ENCODE measurements around the gene LCN10. TPM values are rescaled to one million over a fixed set of nuclear protein-coding genes. Genes with fewer than 3 reads are reported as not detected.

LCN10 gene
- total and polyA plus RNA-seq, 3 experiments from 2014 or later, result 0.22 to 1.2 (median 1.1) TPM

DNA sequence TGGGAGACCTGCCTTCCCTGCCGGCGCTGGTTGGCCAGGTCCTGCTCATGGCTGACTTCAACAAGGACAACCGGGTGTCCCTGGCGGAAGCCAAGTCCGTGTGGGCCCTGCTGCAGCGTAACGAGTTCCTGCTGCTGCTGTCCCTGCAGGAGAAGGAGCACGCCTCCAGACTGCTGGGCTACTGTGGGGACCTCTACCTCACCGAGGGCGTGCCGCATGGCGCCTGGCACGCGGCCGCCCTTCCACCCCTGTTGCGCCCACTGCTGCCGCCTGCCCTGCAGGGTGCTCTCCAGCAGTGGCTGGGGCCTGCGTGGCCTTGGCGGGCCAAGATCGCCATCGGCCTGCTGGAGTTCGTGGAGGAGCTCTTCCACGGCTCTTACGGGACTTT is 19.8 kb downstream of the LCN10 start:
- Histone ChIP-seq H3K27me3 (ENCODE audit: insufficient read depth, low read length, poor library complexity, severe bottlenecking) (no peaks in the 10 kb centered on the region), H3K9me3 (ENCODE audit: low read length) (no peaks in the 10 kb centered on the region), H3K27ac (ENCODE audit: low read depth, low read length) (no peak overlapping the region), H3K4me3 (ENCODE audit: low read length) (no peak overlapping the region), H3K4me1 (ENCODE audit: insufficient read depth, low read length) (peaks cover 23% of the 10 kb centered on the region), H3K36me3 (ENCODE audit: insufficient read depth, low read length) (peaks cover 28% of the 10 kb centered on the region)
- Mint-ChIP-seq H3K4me1 (peaks cover 24 to 40% (median 26%) of the 10 kb centered on the region in 3 donors), H3K27ac (no peak overlapping the region), H3K27me3 (peaks cover 0 to 7% of the 10 kb centered on the region in 2 donors), H3K36me3 (peaks cover 9 to 53% (median 10%) of the 10 kb centered on the region in 3 donors), H3K4me3 (no peak overlapping the region), H3K9me3 (no peaks in the 10 kb centered on the region)
- CTCF ChIA-PET, result no interaction called here
- no peak for DNase-seq
- POLR2A ChIA-PET, result no interaction called here

GRCh38 chr9:136722093-136722968 is 20.4 kb downstream of the LCN10 start:
- Mint-ChIP-seq H3K4me3 (no peak overlapping the region), H3K4me1 (peaks cover 22 to 38% (median 22%) of the 10 kb centered on the region in 3 donors), H3K27me3 (peaks cover 0 to 6% of the 10 kb centered on the region in 2 donors), H3K27ac (no peak overlapping the region), H3K9me3 (no peaks in the 10 kb centered on the region), H3K36me3 (peaks cover 9 to 49% (median 10%) of the 10 kb centered on the region in 3 donors)
- H3K27ac ChIP-seq (ENCODE audit: low read depth, low read length), result no peak overlapping the region
- H3K27me3 ChIP-seq (ENCODE audit: insufficient read depth, low read length, poor library complexity, severe bottlenecking), result no peaks in the 10 kb centered on the region
- CTCF ChIA-PET, result no interaction called here
- no peaks in the 10 kb centered on the region for H3K9me3 ChIP-seq (ENCODE audit: low read length)
- DNase-seq, result no peak
- POLR2A ChIA-PET, result interaction anchor here (0.7 kb wide), 1 partner anchor 11 kb away, joined by 3 read pairs; no protein-coding TSS in a partner anchor
- peaks cover 20% of the 10 kb centered on the region for H3K4me1 ChIP-seq (ENCODE audit: insufficient read depth, low read length)
- peaks cover 28% of the 10 kb centered on the region for H3K36me3 ChIP-seq (ENCODE audit: insufficient read depth, low read length)
- H3K4me3 ChIP-seq (ENCODE audit: low read length), result no peak overlapping the region

DNA sequence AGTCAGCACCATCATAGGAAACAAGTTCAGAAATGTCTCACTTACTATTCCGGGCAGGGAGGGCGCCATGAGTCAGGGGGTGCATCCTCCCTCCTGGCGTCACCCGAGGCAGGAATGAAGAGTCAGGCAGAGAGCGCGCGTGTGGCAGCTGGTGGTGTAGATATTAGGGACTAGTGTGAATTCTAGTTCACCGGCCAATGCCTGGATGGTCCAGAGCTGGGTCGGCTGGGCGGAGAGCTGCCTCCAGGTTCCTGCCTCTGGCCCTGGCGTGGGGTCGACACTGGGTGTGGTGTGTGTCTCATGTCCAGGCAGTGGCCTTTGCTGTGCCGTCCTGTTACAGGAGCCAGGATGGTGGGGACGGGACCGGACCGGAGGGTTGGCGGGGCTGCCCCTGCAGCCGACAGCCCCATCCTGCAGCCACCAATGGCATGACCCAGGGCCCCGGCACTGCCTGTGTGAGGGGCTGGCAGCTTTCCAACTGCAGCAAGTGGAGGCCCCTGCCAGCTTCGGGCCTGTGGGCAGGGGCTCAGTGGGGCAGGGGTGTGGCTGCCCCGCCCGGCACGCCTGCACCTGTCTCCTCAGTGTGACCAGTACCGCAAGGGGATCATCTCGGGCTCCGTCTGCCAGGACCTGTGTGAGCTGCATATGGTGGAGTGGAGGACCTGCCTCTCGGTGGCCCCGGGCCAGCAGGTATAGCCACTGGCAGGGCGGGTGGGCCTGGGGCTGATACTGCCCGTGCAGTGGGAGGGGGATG is 21.2 kb downstream of the LCN10 start:
- Mint-ChIP-seq H3K9me3 (no peaks in the 10 kb centered on the region), H3K36me3 (peaks cover 6 to 44% (median 8%) of the 10 kb centered on the region in 3 donors), H3K27ac (peak overlapping the region in 2 of 8 donors; percentile 4 to 63), H3K27me3 (peaks cover 2 to 4% of the 10 kb centered on the region in 2 donors), H3K4me3 (peak overlapping the region in 1 of 7 donors; percentile 40), H3K4me1 (peaks cover 14 to 30% (median 16%) of the 10 kb centered on the region in 3 donors)
- POLR2A ChIA-PET, result interaction anchor here (0.7 kb wide), 1 partner anchor 10 kb away, joined by 3 read pairs; no protein-coding TSS in a partner anchor
- Histone ChIP-seq H3K36me3 (ENCODE audit: insufficient read depth, low read length) (peaks cover 24% of the 10 kb centered on the region), H3K9me3 (ENCODE audit: low read length) (no peaks in the 10 kb centered on the region), H3K27me3 (ENCODE audit: insufficient read depth, low read length, poor library complexity, severe bottlenecking) (no peaks in the 10 kb centered on the region), H3K4me1 (ENCODE audit: insufficient read depth, low read length) (peaks cover 12% of the 10 kb centered on the region), H3K27ac (ENCODE audit: low read depth, low read length) (no peak overlapping the region), H3K4me3 (ENCODE audit: low read length) (no peak overlapping the region)
- CTCF ChIA-PET, result no interaction called here
- DNase-seq, result no peak

DNA sequence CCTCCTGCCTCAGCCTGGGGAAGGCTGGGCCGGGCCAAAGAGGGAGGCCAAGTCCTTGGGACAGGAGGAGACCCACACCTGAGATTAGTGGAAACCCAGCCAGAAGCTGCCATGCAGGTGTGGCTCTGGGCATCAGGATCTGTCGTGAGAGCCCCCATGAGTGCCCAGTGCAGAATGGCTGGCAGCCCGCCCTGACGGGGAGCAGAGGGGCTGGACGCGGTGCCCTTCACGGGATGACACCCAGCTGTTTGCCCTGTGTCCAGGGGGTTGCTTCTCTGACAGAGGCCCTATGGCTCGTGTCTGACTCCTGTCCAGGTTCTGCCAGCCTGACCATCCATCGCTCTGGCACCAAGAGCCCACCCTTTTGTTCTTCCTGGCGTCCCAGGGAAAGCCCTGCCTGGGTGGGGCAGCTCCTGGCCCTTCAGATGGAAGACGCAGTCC is 21.8 kb downstream of the LCN10 start:
- no peaks in the 10 kb centered on the region for H3K9me3 ChIP-seq (ENCODE audit: low read length)
- peaks cover 2 to 5% of the 10 kb centered on the region in 2 donors for H3K27me3 Mint-ChIP-seq
- H3K4me3 ChIP-seq (ENCODE audit: low read length), result no peak overlapping the region
- DNase-seq, result no peak
- peaks cover 8 to 24% (median 10%) of the 10 kb centered on the region in 3 donors for H3K4me1 Mint-ChIP-seq
- POLR2A ChIA-PET, result no interaction called here
- peak overlapping the region in 2 of 8 donors; percentile 4 to 63 for H3K27ac Mint-ChIP-seq
- no peak overlapping the region for H3K27ac ChIP-seq (ENCODE audit: low read depth, low read length)
- CTCF ChIA-PET, result interaction anchor here (0.6 kb wide), 1 partner anchor 399 kb away, joined by 3 read pairs; no protein-coding TSS in a partner anchor
- H3K4me3 Mint-ChIP-seq, result peak overlapping the region in 1 of 7 donors; percentile 40
- peaks cover 18% of the 10 kb centered on the region for H3K36me3 ChIP-seq (ENCODE audit: insufficient read depth, low read length)
- H3K27me3 ChIP-seq (ENCODE audit: insufficient read depth, low read length, poor library complexity, severe bottlenecking), result no peaks in the 10 kb centered on the region
- peaks cover 6% of the 10 kb centered on the region for H3K4me1 ChIP-seq (ENCODE audit: insufficient read depth, low read length)
- H3K36me3 Mint-ChIP-seq, result peaks cover 3 to 38% (median 5%) of the 10 kb centered on the region in 3 donors
- H3K9me3 Mint-ChIP-seq, result no peaks in the 10 kb centered on the region

DNA sequence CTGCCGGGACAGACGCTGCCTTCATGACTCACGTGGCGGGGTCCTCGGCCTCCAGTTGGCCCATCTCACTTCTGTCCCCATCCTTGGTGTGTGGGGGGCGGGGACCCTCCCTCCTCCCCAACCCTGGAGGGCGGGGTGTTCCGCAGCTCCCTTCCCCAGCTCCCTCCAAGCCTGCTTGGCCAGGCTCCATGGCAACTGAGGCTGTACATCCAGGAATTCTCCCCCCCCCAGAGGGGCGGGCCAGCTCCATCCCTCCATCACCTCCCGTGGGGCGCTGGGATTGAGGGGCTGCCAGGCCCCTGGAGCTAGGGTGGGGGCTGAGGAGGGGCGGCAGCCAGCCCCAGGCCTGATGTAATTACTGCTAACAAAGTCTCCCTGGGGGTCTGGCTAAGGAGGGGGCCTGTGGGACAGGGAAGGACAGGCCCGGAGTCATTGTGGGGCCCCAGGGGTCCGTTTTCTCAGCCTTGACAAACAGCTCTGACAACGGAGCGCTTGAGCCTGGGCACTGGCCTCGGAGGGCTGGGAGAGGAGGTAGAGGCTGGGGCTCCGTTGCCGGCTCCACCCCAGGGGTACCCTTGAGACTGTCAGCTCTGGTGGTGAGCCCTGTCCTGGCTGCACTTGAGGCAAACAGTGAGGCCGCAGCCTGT is 22.4 kb downstream of the LCN10 start:
- Mint-ChIP-seq H3K27me3 (peaks cover 4 to 10% of the 10 kb centered on the region in 2 donors), H3K4me3 (no peak overlapping the region), H3K4me1 (peaks cover 7 to 18% (median 9%) of the 10 kb centered on the region in 3 donors), H3K27ac (no peak overlapping the region), H3K9me3 (no peaks in the 10 kb centered on the region), H3K36me3 (peaks cover 3 to 33% (median 5%) of the 10 kb centered on the region in 3 donors)
- no peaks in the 10 kb centered on the region for H3K9me3 ChIP-seq (ENCODE audit: low read length)
- no peak for DNase-seq
- POLR2A ChIA-PET, result no interaction called here
- no peaks in the 10 kb centered on the region for H3K27me3 ChIP-seq (ENCODE audit: insufficient read depth, low read length, poor library complexity, severe bottlenecking)
- H3K4me1 ChIP-seq (ENCODE audit: insufficient read depth, low read length), result peaks cover under 1% of the 10 kb centered on the region
- H3K4me3 ChIP-seq (ENCODE audit: low read length), result no peak overlapping the region
- CTCF ChIA-PET, result interaction anchor here (0.6 kb wide), 1 partner anchor 399 kb away, joined by 3 read pairs; no protein-coding TSS in a partner anchor
- H3K36me3 ChIP-seq (ENCODE audit: insufficient read depth, low read length), result peaks cover 12% of the 10 kb centered on the region
- no peak overlapping the region for H3K27ac ChIP-seq (ENCODE audit: low read depth, low read length)

DNA sequence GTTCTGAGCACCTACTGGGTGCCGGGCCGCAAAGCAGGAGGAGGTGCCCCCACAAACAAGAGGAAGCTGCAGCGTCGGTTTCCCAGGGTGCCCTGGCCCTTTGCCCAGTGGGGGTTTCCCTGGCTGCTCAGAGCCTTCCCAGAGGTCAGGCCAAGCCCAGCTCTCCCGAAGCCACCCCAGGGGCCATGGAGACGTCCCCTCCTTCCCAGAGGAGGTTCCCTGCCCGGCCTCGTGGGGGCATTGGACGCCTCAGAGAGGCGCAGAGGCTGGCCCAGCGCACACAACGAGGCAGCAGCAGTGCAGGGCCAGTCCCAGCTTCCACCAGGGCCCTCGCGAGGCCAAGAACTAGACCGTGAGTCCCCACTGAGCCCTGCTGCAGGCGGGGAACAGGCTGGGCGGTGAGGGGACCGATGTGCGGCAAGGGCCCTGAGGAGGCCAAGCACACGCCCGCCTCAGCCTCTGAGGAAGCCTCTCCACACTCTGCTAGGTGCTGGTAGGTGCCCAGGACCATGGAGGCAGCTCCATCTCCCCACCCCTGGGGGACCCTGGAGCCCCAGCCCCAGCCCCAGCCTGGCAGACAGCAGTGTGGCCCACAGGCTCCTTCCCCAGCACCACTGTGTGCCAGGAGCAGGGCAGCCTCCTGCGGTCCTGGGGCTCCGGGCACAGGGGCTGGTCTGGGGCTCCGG is 23.4 kb downstream of the LCN10 start:
- Mint-ChIP-seq H3K36me3 (peaks cover 1 to 24% (median 3%) of the 10 kb centered on the region in 3 donors), H3K27me3 (peaks cover 5 to 12% of the 10 kb centered on the region in 2 donors), H3K4me1 (peaks cover 5 to 12% (median 6%) of the 10 kb centered on the region in 3 donors), H3K4me3 (no peak overlapping the region), H3K27ac (no peak overlapping the region), H3K9me3 (no peaks in the 10 kb centered on the region)
- Histone ChIP-seq H3K36me3 (ENCODE audit: insufficient read depth, low read length) (peaks cover 9% of the 10 kb centered on the region), H3K4me3 (ENCODE audit: low read length) (no peak overlapping the region), H3K9me3 (ENCODE audit: low read length) (no peaks in the 10 kb centered on the region), H3K27ac (ENCODE audit: low read depth, low read length) (no peak overlapping the region), H3K27me3 (ENCODE audit: insufficient read depth, low read length, poor library complexity, severe bottlenecking) (no peaks in the 10 kb centered on the region), H3K4me1 (ENCODE audit: insufficient read depth, low read length) (no peaks in the 10 kb centered on the region)
- POLR2A ChIA-PET, result interaction anchor here (0.5 to 1.2 kb wide), 2 partner anchors 9 to 100 kb away, joined by 3 to 4 read pairs; no protein-coding TSS in a partner anchor
- no peak for DNase-seq
- CTCF ChIA-PET, result no interaction called here
